Keratinocyte (primary cell): Measurements from ENCODE around the gene ST6GALNAC5. TPM values are rescaled to one million over a fixed set of nuclear protein-coding genes. Genes with fewer than 3 reads are reported as not detected.

ENCODE experiments used
- DNase-seq: peaks from one replicate; pipeline ENCODE4 v3.0.0-alpha.2; 2011; ENCODE audit warnings: low read depth, missing footprints, low spot score
- FAIRE-seq: peaks from 2 replicates; lab custom pipeline; 2011; peaks lifted over from hg19 to GRCh38; lab: Jason Lieb, UNC
- H2AFZ ChIP-seq: 2 replicates; pipeline ENCODE4 v1.6.0; 2012; ENCODE audit warnings: low read length, control low read depth, inconsistent platforms; ENCODE audit not compliant: control insufficient read depth
- H3K27ac ChIP-seq: 2 replicates; pipeline ENCODE4 v1.5.1; 2011; ENCODE audit warnings: low read length; ENCODE audit not compliant: control insufficient read depth, insufficient read depth
- H3K27me3 ChIP-seq: 3 replicates; pipeline ENCODE4 v1.6.0; 2011; ENCODE audit warnings: low read length; ENCODE audit not compliant: control insufficient read depth, insufficient read depth; ENCODE audit errors: extremely low read depth
- H3K36me3 ChIP-seq, 2 experiments: 2 replicates in 1 of 2; 3 replicates in 1 of 2; pipeline ENCODE4 v1.5.1; 2011; ENCODE audit warnings: low read length in 2 of 2, mild to moderate bottlenecking in 1 of 2; ENCODE audit not compliant: control insufficient read depth in 2 of 2, insufficient read depth in 2 of 2; ENCODE audit errors: extremely low read depth in 1 of 2
- H3K4me1 ChIP-seq: 3 replicates; pipeline ENCODE4 v1.5.1; 2011; ENCODE audit warnings: low read length; ENCODE audit not compliant: control insufficient read depth, insufficient read depth; ENCODE audit errors: extremely low read depth
- H3K4me2 ChIP-seq: 3 replicates; pipeline ENCODE4 v1.6.0; 2011; ENCODE audit warnings: low read depth, low read length; ENCODE audit not compliant: control insufficient read depth, insufficient read depth; ENCODE audit errors: extremely low read depth
- H3K4me3 ChIP-seq, 3 experiments: fragments of 200-600 bp in 1 of 3; sonication (generic) in 1 of 3; 2 replicates in 2 of 3; 3 replicates in 1 of 3; pipeline ENCODE4 v1.5.1; 2011 to 2016; ENCODE audit warnings: low read length in 3 of 3, mild to moderate bottlenecking in 3 of 3, control low read depth in 2 of 3, inconsistent platforms in 1 of 3, low read depth in 1 of 3, mixed read lengths in 1 of 3, mixed run types in 1 of 3, moderate library complexity in 1 of 3; ENCODE audit not compliant: control insufficient read depth in 2 of 3, insufficient read depth in 2 of 3; ENCODE audit errors: extremely low read depth in 1 of 3
- H3K79me2 ChIP-seq: 2 replicates; pipeline ENCODE4 v1.6.0; 2012; ENCODE audit warnings: low read length; ENCODE audit not compliant: control insufficient read depth, insufficient read depth
- H3K9ac ChIP-seq: 3 replicates; pipeline ENCODE4 v1.6.0; 2011; ENCODE audit warnings: low read length; ENCODE audit not compliant: control insufficient read depth, insufficient read depth; ENCODE audit errors: extremely low read depth
- H3K9me1 ChIP-seq: 3 replicates; pipeline ENCODE4 v1.6.0; 2011; ENCODE audit warnings: low read length; ENCODE audit not compliant: control insufficient read depth, insufficient read depth; ENCODE audit errors: extremely low read depth
- H3K9me3 ChIP-seq: 2 replicates; pipeline ENCODE4 v1.5.1; 2012; ENCODE audit warnings: low read depth, low read length; ENCODE audit not compliant: control insufficient read depth
- H4K20me1 ChIP-seq: 3 replicates; pipeline ENCODE4 v1.6.0; 2011; ENCODE audit warnings: low read length; ENCODE audit not compliant: control insufficient read depth, insufficient read depth; ENCODE audit errors: extremely low read depth
- CTCF ChIP-seq, 3 experiments: IDR thresholded peaks in 1 of 3; conservative IDR thresholded peaks in 1 of 3; optimal IDR thresholded peaks in 1 of 3; 2 replicates in 2 of 3; 3 replicates in 1 of 3; pipeline versions ENCODE3 to v1.5.1; 2011; ENCODE audit warnings: low read length in 3 of 3, mild to moderate bottlenecking in 3 of 3, moderate library complexity in 2 of 3, control low read depth in 1 of 3, inconsistent platforms in 1 of 3; ENCODE audit not compliant: insufficient read depth in 2 of 3; ENCODE audit errors: extremely low read depth in 1 of 3
- EZH2 ChIP-seq: IDR thresholded peaks from one replicate; pipeline ENCODE4 v1.6.1; 2012; ENCODE audit warnings: inconsistent platforms, mild to moderate bottlenecking, low read length, moderate library complexity
- dilution Hi-C: fragments of 300-500 bp; cut with MboI; formaldehyde crosslinking; loops from one replicate; pipeline ENCODE4 v1.7.0; 2020; ENCODE audit warnings: low sequenced_read_pairs; ENCODE audit not compliant: extremely low pct_ligation_motif_present
- polyA plus RNA-seq, 5 experiments: library from polyadenylated mRNA; depleted of rRNA in 3 of 5; stranded (reverse) in 3 of 5; stranded (forward) in 1 of 5; unstranded in 1 of 5; fragments of >200 nt; gene quantifications; 1 replicate in 1 of 5; 2 replicates in 3 of 5; 3 replicates in 1 of 5; pipeline versions ENCODE4 v1.2.1 to v1.2.3, GENCODE V29; 2011 to 2012; ENCODE audit warnings: missing spikeins in 2 of 5, low read depth in 1 of 5, low replicate concordance in 1 of 5

The ST6GALNAC5 gene
- polyA plus RNA-seq, 1 donor (not counting 4 experiments of a cell fraction or from before 2014, with no cell fraction given), result 12.8 TPM

GRCh38 chr1:77015748-77016341 lies 148.6 kb downstream of the ST6GALNAC5 start:
- Histone ChIP-seq H3K79me2 (peaks cover 20% of the 10 kb centered on the region), H3K4me2 (no peak overlapping the region), H3K27me3 (no peaks in the 10 kb centered on the region), H3K4me1 (peaks cover 11% of the 10 kb centered on the region), H3K9me3 (no peaks in the 10 kb centered on the region), H3K4me3 (no peak overlapping the region), H4K20me1 (no peaks in the 10 kb centered on the region), H3K27ac (no peak overlapping the region), H3K9me1 (no peaks in the 10 kb centered on the region), H3K36me3 (peaks cover under 1 to 1% of the 10 kb centered on the region in 2 experiments), H3K9ac (no peak overlapping the region), H2AFZ (no peak overlapping the region)
- dilution Hi-C loops, result no loop called here
- FAIRE-seq, result no peak
- no peak for DNase-seq
- TF ChIP-seq CTCF (optimal IDR thresholded peaks at IDR 0.05 in 1 of 3, IDR thresholded peaks at IDR 0.05 in 1 of 3, conservative IDR thresholded peaks at IDR 0.05 in 1 of 3; ENCODE audit: extremely low read depth in 1 of 3, insufficient read depth in 2 of 3, low read length in 3 of 3), result no peak
- no peak for TF ChIP-seq EZH2

- Histone ChIP-seq H3K9ac (no peak overlapping the region), H3K4me1 (peaks cover 11% of the 10 kb centered on the region), H2AFZ (no peak overlapping the region), H3K27ac (no peak overlapping the region), H3K4me2 (no peak overlapping the region), H3K27me3 (no peaks in the 10 kb centered on the region), H3K79me2 (peaks cover 17% of the 10 kb centered on the region), H4K20me1 (no peaks in the 10 kb centered on the region), H3K9me3 (no peaks in the 10 kb centered on the region), H3K4me3 (no peak overlapping the region), H3K9me1 (no peaks in the 10 kb centered on the region), H3K36me3 (peaks cover 0 to 1% of the 10 kb centered on the region in 2 experiments)
- dilution Hi-C loops, result no loop called here
- DNase-seq (no peak), FAIRE-seq (no peak)
- TF ChIP-seq EZH2, result no peak
- TF ChIP-seq CTCF (optimal IDR thresholded peaks at IDR 0.05 in 1 of 3, IDR thresholded peaks at IDR 0.05 in 1 of 3, conservative IDR thresholded peaks at IDR 0.05 in 1 of 3; ENCODE audit: extremely low read depth in 1 of 3, insufficient read depth in 2 of 3, low read length in 3 of 3), result no peak
Observed at GRCh38 chr1:77016386-77016985, 149.2 kb downstream of the ST6GALNAC5 start.
